HepG2 (cell line): ENCODE data around the gene RABL2A. TPM values are rescaled to one million over a fixed set of nuclear protein-coding genes. Genes with fewer than 3 reads are reported as not detected.

Experiments used
- ARID2 ChIP-seq: sonication (generic); formaldehyde crosslinking; IDR thresholded peaks from 2 replicates; pipeline ENCODE4 v1.8.1; 2022; ENCODE audit warnings: mild to moderate bottlenecking, missing genetic modification reagents, borderline replicate concordance
- BORCS8-MEF2B ChIP-seq: sonication (generic); formaldehyde crosslinking; IDR thresholded peaks from 2 replicates; pipeline ENCODE4 v1.8.0; 2022; ENCODE audit warnings: mild to moderate bottlenecking, missing genetic modification reagents
- CSRNP1 ChIP-seq: sonication (generic); formaldehyde crosslinking; IDR thresholded peaks from 2 replicates; pipeline ENCODE4 v1.8.1; 2023; ENCODE audit warnings: mild to moderate bottlenecking, missing genetic modification reagents
- E2F5 ChIP-seq: sonication (generic); formaldehyde crosslinking; conservative IDR thresholded peaks from 2 replicates; pipeline ENCODE4 v1.4.0; 2020; ENCODE audit warnings: missing genetic modification reagents
- FIP1L1 ChIP-seq: fragments of 200-400 bp; formaldehyde crosslinking; IDR thresholded peaks from 2 replicates; pipeline ENCODE4 v1.6.1; 2018; ENCODE audit warnings: low read depth, mild to moderate bottlenecking, low read length, moderate library complexity, borderline replicate concordance; ENCODE audit not compliant: insufficient read depth
- MED1 ChIP-seq: sonication (generic); formaldehyde crosslinking; IDR thresholded peaks from 2 replicates; pipeline ENCODE4 v1.4.0; 2020; ENCODE audit warnings: missing genetic modification reagents
- MIXL1 ChIP-seq: IDR thresholded peaks from 2 replicates; pipeline ENCODE4 v1.6.1; 2016
- RBFOX2 ChIP-seq: fragments of 200-400 bp; formaldehyde crosslinking; IDR thresholded peaks from 2 replicates; pipeline ENCODE4 v1.6.1; 2017; ENCODE audit warnings: low read depth, mild to moderate bottlenecking, low read length
- RXRB ChIP-seq: IDR thresholded peaks from 2 replicates; pipeline ENCODE4 v1.6.1; 2016; ENCODE audit warnings: borderline replicate concordance, missing genetic modification reagents, missing compliant biosample characterization
- SALL1 ChIP-seq: sonication (generic); formaldehyde crosslinking; IDR thresholded peaks from 2 replicates; pipeline ENCODE4 v1.8.0; 2022; ENCODE audit warnings: mild to moderate bottlenecking, missing genetic modification reagents
- SNAPC2 ChIP-seq: sonication (generic); formaldehyde crosslinking; IDR thresholded peaks from 2 replicates; pipeline ENCODE4 v1.8.1; 2022; ENCODE audit warnings: mild to moderate bottlenecking, missing genetic modification reagents
- TBX2 ChIP-seq: sonication (generic); formaldehyde crosslinking; IDR thresholded peaks from 2 replicates; pipeline ENCODE4 v1.5.0; 2020; ENCODE audit warnings: missing genetic modification reagents, mild to moderate bottlenecking, borderline replicate concordance
- THAP7 ChIP-seq: sonication (generic); formaldehyde crosslinking; IDR thresholded peaks from 2 replicates; pipeline ENCODE4 v1.8.1; 2023; ENCODE audit warnings: mild to moderate bottlenecking, missing genetic modification reagents
- ZBTB2 ChIP-seq: sonication (generic); formaldehyde crosslinking; IDR thresholded peaks from 2 replicates; pipeline ENCODE4 v1.8.0; 2022; ENCODE audit warnings: low read depth, missing genetic modification reagents
- ZNF18 ChIP-seq: sonication (generic); formaldehyde crosslinking; IDR thresholded peaks from 2 replicates; pipeline ENCODE4 v1.8.0; 2022; ENCODE audit warnings: mild to moderate bottlenecking, missing genetic modification reagents; ENCODE audit not compliant: insufficient replicate concordance
- ZNF331 ChIP-seq: sonication (generic); formaldehyde crosslinking; IDR thresholded peaks from 2 replicates; pipeline ENCODE4 v1.4.0; 2020; ENCODE audit warnings: missing genetic modification reagents
- ZNF343 ChIP-seq: sonication (generic); formaldehyde crosslinking; IDR thresholded peaks from 2 replicates; pipeline ENCODE4 v1.4.0; 2020; ENCODE audit warnings: mild to moderate bottlenecking, missing genetic modification reagents
- ZNF572 ChIP-seq: sonication (generic); formaldehyde crosslinking; IDR thresholded peaks from 2 replicates; pipeline ENCODE4 v1.5.1; 2020; ENCODE audit warnings: mild to moderate bottlenecking, missing genetic modification reagents
- ZNF883 ChIP-seq: sonication (generic); formaldehyde crosslinking; IDR thresholded peaks from 2 replicates; pipeline ENCODE4 v1.5.1; 2020; ENCODE audit warnings: mild to moderate bottlenecking, missing genetic modification reagents; ENCODE audit errors: not compliant biosample characterization
- ZSCAN20 ChIP-seq: sonication (generic); formaldehyde crosslinking; IDR thresholded peaks from 2 replicates; pipeline ENCODE4 v1.4.0; 2020; ENCODE audit warnings: missing genetic modification reagents, mild to moderate bottlenecking, borderline replicate concordance
- ZSCAN21 ChIP-seq: sonication (generic); formaldehyde crosslinking; IDR thresholded peaks from 2 replicates; pipeline ENCODE4 v1.8.0; 2022; ENCODE audit warnings: mild to moderate bottlenecking, missing genetic modification reagents, moderate library complexity, borderline replicate concordance
- polyA plus RNA-seq, 8 experiments: library from polyadenylated mRNA; depleted of rRNA in 3 of 8; stranded (reverse) in 7 of 8; unstranded in 1 of 8; fragments of >200 nt; fragmentation: Illumina TruSeq in 4 of 8; extraction: Trizol in 4 of 8; gene quantifications; 2 replicates each; pipeline versions ENCODE4 v1.2.1 to v1.2.3, GENCODE V29; 2011 to 2016; ENCODE audit warnings: low read depth in 4 of 8, missing spikeins in 1 of 8, mixed read lengths in 1 of 8; ENCODE audit not compliant: insufficient read depth in 1 of 8
- total RNA-seq, 5 experiments: library from RNA; depleted of rRNA; stranded (reverse); fragments of >200 nt; fragmentation: Illumina TruSeq; extraction: Trizol; gene quantifications; 2 replicates each; pipeline ENCODE4 v1.2.3, GENCODE V29; 2016; ENCODE audit warnings: low read depth in 1 of 5

RABL2A gene
- total and polyA plus RNA-seq, 2 of the 13 experiments (the other 11 are each of a cell fraction or from before 2014, with no cell fraction given) = 9.6 to 13.4 TPM

- TF ChIP-seq ARID2 (peak; percentile 66; the same call in 1 of the 2 replicates), THAP7 (peak; percentile 35; the same call in 1 of the 2 replicates), CSRNP1 (CRISPR knock-in tag) (0 out of 2 replicates have a peak, but pooled peaks have one; percentile 90), ZNF18 (CRISPR knock-in tag) (peak; percentile 68), SALL1 (peak; percentile 65), ZNF331 (CRISPR knock-in tag) (peak; percentile 67), ZBTB2 (CRISPR knock-in tag) (peak; percentile 46; the same call in 1 of the 2 replicates), FIP1L1 (peak; percentile 42; the same call in 1 of the 2 replicates), BORCS8-MEF2B (CRISPR knock-in tag) (0 out of 2 replicates have a peak, but pooled peaks have one; percentile 16), RBFOX2 (peak; percentile 96), ZNF572 (CRISPR knock-in tag) (peak; percentile 86; the same call in 1 of the 2 replicates), TBX2 (CRISPR knock-in tag) (peak; percentile 74; the same call in 1 of the 2 replicates), MIXL1 (CRISPR knock-in tag) (0 out of 2 replicates have a peak, but pooled peaks have one; percentile 34), ZNF343 (CRISPR knock-in tag) (0 out of 2 replicates have a peak, but pooled peaks have one; percentile 6), ZSCAN20 (CRISPR knock-in tag) (peak; percentile 75; the same call in 1 of the 2 replicates), RXRB (CRISPR knock-in tag) (peak; percentile 87), SNAPC2 (peak; percentile 69; the same call in 1 of the 2 replicates), MED1 (CRISPR knock-in tag) (peak; percentile 50; the same call in 1 of the 2 replicates), E2F5 (CRISPR knock-in tag) (peak; percentile 60; the same call in 1 of the 2 replicates), ZSCAN21 (CRISPR knock-in tag) (peak; percentile 49; the same call in 1 of the 2 replicates), ZNF883 (CRISPR knock-in tag) (peak; percentile 71)
These were observed 23.5 kb upstream of the RABL2A start (continued) for GRCh38 chr2:113603467-113604084.
